Activated CD8-positive, alpha-beta T cell treated with anti-CD3 and anti-CD28 coated beads, Interleukin-2, amount 10 ng/mL, durations not matched to agents 7 days and 5 days (primary cell): Measurements from ENCODE around the gene SNX9. TPM values are rescaled to one million over a fixed set of nuclear protein-coding genes. Genes with fewer than 3 reads are reported as not detected.

Experiments
- ATAC-seq: fragments of 150-1000 bp; cut with Tn5 transposase; one replicate; pipeline ENCODE4 v1.10.0; 2021; ENCODE audit warnings: moderate library complexity
- CTCF ChIA-PET: fragments of 350-600 bp; sonication (Branson Sonifier 250); formaldehyde crosslinking; loops from one replicate; lab custom pipeline; 2021; ENCODE audit warnings: antibody characterized with exemption; lab: Charles Lee
- POLR2A ChIA-PET: fragments of 350-600 bp; sonication (Branson Sonifier 250); formaldehyde crosslinking; loops from one replicate; lab custom pipeline; 2021; ENCODE audit warnings: antibody characterized with exemption; lab: Charles Lee
- DNase-seq: peaks from one replicate; pipeline ENCODE4 v3.0.0-alpha.2; 2020
- H3K27ac Mint-ChIP-seq: one replicate; pipeline ENCODE4 v1.8.0; 2021; ENCODE audit warnings: mild to moderate bottlenecking, mixed read lengths
- H3K27me3 Mint-ChIP-seq: one replicate; pipeline ENCODE4 v1.8.0; 2021; ENCODE audit warnings: low read depth, mixed read lengths
- H3K36me3 Mint-ChIP-seq: one replicate; pipeline ENCODE4 v1.8.0; 2021; ENCODE audit warnings: low read depth, mixed read lengths
- H3K4me1 Mint-ChIP-seq: one replicate; pipeline ENCODE4 v1.8.0; 2021; ENCODE audit warnings: low read depth, mixed read lengths
- H3K4me3 Mint-ChIP-seq: one replicate; pipeline ENCODE4 v1.8.0; 2021; ENCODE audit warnings: mild to moderate bottlenecking, mixed read lengths
- H3K9me3 Mint-ChIP-seq: one replicate; pipeline ENCODE4 v1.8.0; 2022; ENCODE audit warnings: mixed read lengths; ENCODE audit not compliant: insufficient read depth
- total RNA-seq, 2 experiments: library from RNA; stranded (reverse); gene quantifications; one replicate each; pipeline ENCODE4 v1.2.3, GENCODE V29; 2021

Gene SNX9
- total RNA-seq, 2 experiments from 2014 or later = 9.1 to 9.2 TPM

- Mint-ChIP-seq H3K4me3 (no peak overlapping the region), H3K27me3 (peaks cover 10% of the 10 kb centered on the region), H3K4me1 (peaks cover 2% of the 10 kb centered on the region), H3K9me3 (peaks cover 8% of the 10 kb centered on the region), H3K36me3 (peaks cover 3% of the 10 kb centered on the region), H3K27ac (no peak overlapping the region)
- ChIA-PET CTCF (interaction anchor here (1.1 to 2.2 kb wide), 3 partner anchors 47 to 67 kb away, joined by 3 to 11 read pairs (median 6); no protein-coding TSS in a partner anchor), POLR2A (no interaction called here)
- no peak for ATAC-seq
- no peak for DNase-seq
These were observed 16.8 kb upstream of the SNX9 start for GRCh38 chr6:157806131-157806855.

- ATAC-seq = no peak
- Mint-ChIP-seq H3K27me3 (peaks cover 10% of the 10 kb centered on the region), H3K27ac (no peak overlapping the region), H3K9me3 (peaks cover 8% of the 10 kb centered on the region), H3K36me3 (peaks cover 3% of the 10 kb centered on the region), H3K4me3 (no peak overlapping the region), H3K4me1 (peaks cover 2% of the 10 kb centered on the region)
- ChIA-PET CTCF (interaction anchor here (1.9 to 2.2 kb wide), 2 partner anchors 51 to 67 kb away, joined by 6 to 11 read pairs; no protein-coding TSS in a partner anchor), POLR2A (no interaction called here)
- no peak for DNase-seq
These were observed 16.2 kb upstream of the SNX9 start for GRCh38 chr6:157806856-157807215.

GRCh38 chr6:157808405-157808950 lies 14.6 kb upstream of the SNX9 start:
- ChIA-PET POLR2A (no interaction called here), CTCF (interaction anchor here (1.2 to 2.2 kb wide), 4 partner anchors 16 to 264 kb away, joined by 3 to 11 read pairs (median 6); no protein-coding TSS in a partner anchor)
- H3K27me3 Mint-ChIP-seq = peaks cover 8% of the 10 kb centered on the region
- peaks cover 8% of the 10 kb centered on the region for H3K9me3 Mint-ChIP-seq
- DNase-seq (no peak), ATAC-seq (no peak)
- H3K36me3 Mint-ChIP-seq = peaks cover 3% of the 10 kb centered on the region
- no peak overlapping the region for H3K4me3 Mint-ChIP-seq
- H3K4me1 Mint-ChIP-seq = peaks cover 9% of the 10 kb centered on the region
- H3K27ac Mint-ChIP-seq = no peak overlapping the region

- H3K27ac Mint-ChIP-seq = no peak overlapping the region
- peaks cover 18% of the 10 kb centered on the region for H3K4me1 Mint-ChIP-seq
- POLR2A ChIA-PET = no interaction called here
- peaks cover 7% of the 10 kb centered on the region for H3K27me3 Mint-ChIP-seq
- ATAC-seq (no peak), DNase-seq (no peak)
- peaks cover 8% of the 10 kb centered on the region for H3K9me3 Mint-ChIP-seq
- CTCF ChIA-PET = interaction anchor here (1.3 kb wide), 1 partner anchor 53 kb away, joined by 3 read pairs; no protein-coding TSS in a partner anchor
- H3K36me3 Mint-ChIP-seq = peaks cover 3% of the 10 kb centered on the region
- no peak overlapping the region for H3K4me3 Mint-ChIP-seq
These were observed 13.4 kb upstream of the SNX9 start for GRCh38 chr6:157809613-157810012.

GRCh38 chr6:157811137-157811475 lies 11.9 kb upstream of the SNX9 start:
- H3K4me1 Mint-ChIP-seq = peaks cover 30% of the 10 kb centered on the region
- peaks cover 3% of the 10 kb centered on the region for H3K36me3 Mint-ChIP-seq
- ChIA-PET CTCF (interaction anchor here (1.0 kb wide), 2 partner anchors 10 to 262 kb away, joined by 3 to 4 read pairs; no protein-coding TSS in a partner anchor), POLR2A (no interaction called here)
- H3K4me3 Mint-ChIP-seq = no peak overlapping the region
- no peak overlapping the region for H3K27ac Mint-ChIP-seq
- ATAC-seq (no peak), DNase-seq (no peak)
- peaks cover 8% of the 10 kb centered on the region for H3K9me3 Mint-ChIP-seq
- H3K27me3 Mint-ChIP-seq = peaks cover 7% of the 10 kb centered on the region

- ATAC-seq (no peak), DNase-seq (no peak)
- Mint-ChIP-seq H3K4me1 (peaks cover 30% of the 10 kb centered on the region), H3K9me3 (peaks cover 8% of the 10 kb centered on the region), H3K27me3 (peaks cover 11% of the 10 kb centered on the region), H3K36me3 (peaks cover 3% of the 10 kb centered on the region), H3K27ac (no peak overlapping the region), H3K4me3 (no peak overlapping the region)
- POLR2A ChIA-PET = no interaction called here
- CTCF ChIA-PET = interaction anchor here (1.0 kb wide), 1 partner anchor 261 kb away, joined by 4 read pairs; no protein-coding TSS in a partner anchor
These were observed 11.4 kb upstream of the SNX9 start for GRCh38 chr6:157811476-157812173.

GRCh38 chr6:157812425-157813171 lies 10.4 kb upstream of the SNX9 start:
- DNase-seq (no peak), ATAC-seq (no peak)
- H3K9me3 Mint-ChIP-seq = peaks cover 8% of the 10 kb centered on the region
- no peaks in the 10 kb centered on the region for H3K36me3 Mint-ChIP-seq
- ChIA-PET POLR2A (no interaction called here), CTCF (interaction anchor here (1.0 kb wide), 1 partner anchor 260 kb away, joined by 4 read pairs; no protein-coding TSS in a partner anchor)
- peaks cover 15% of the 10 kb centered on the region for H3K27me3 Mint-ChIP-seq
- no peak overlapping the region for H3K27ac Mint-ChIP-seq
- peaks cover 30% of the 10 kb centered on the region for H3K4me1 Mint-ChIP-seq
- no peak overlapping the region for H3K4me3 Mint-ChIP-seq

- ChIA-PET POLR2A (interaction anchor here (0.8 kb wide), 1 partner anchor 33 kb away, joined by 3 read pairs; no protein-coding TSS in a partner anchor), CTCF (no interaction called here)
- DNase-seq (no peak), ATAC-seq (no peak)
- Mint-ChIP-seq H3K4me3 (no peak overlapping the region), H3K36me3 (no peaks in the 10 kb centered on the region), H3K9me3 (peaks cover 8% of the 10 kb centered on the region), H3K27me3 (peaks cover 17% of the 10 kb centered on the region), H3K27ac (no peak overlapping the region), H3K4me1 (peaks cover 30% of the 10 kb centered on the region)
These were observed 9.9 kb upstream of the SNX9 start for GRCh38 chr6:157813191-157813590.

GRCh38 chr6:157813750-157814455 lies 9.1 kb upstream of the SNX9 start:
- H3K4me1 Mint-ChIP-seq = peaks cover 30% of the 10 kb centered on the region
- ATAC-seq (no peak), DNase-seq (no peak)
- no peak overlapping the region for H3K4me3 Mint-ChIP-seq
- POLR2A ChIA-PET = interaction anchor here (0.8 kb wide), 1 partner anchor 33 kb away, joined by 3 read pairs; no protein-coding TSS in a partner anchor
- peaks cover 25% of the 10 kb centered on the region for H3K27me3 Mint-ChIP-seq
- no peak overlapping the region for H3K27ac Mint-ChIP-seq
- CTCF ChIA-PET = no interaction called here
- H3K36me3 Mint-ChIP-seq = no peaks in the 10 kb centered on the region
- peaks cover 4% of the 10 kb centered on the region for H3K9me3 Mint-ChIP-seq

- ATAC-seq (peak; percentile 74), DNase-seq (no peak)
- ChIA-PET CTCF (interaction anchor here (0.5 to 1.8 kb wide), 3 partner anchors 59 to 132 kb away, joined by 3 to 8 read pairs (median 5); no protein-coding TSS in a partner anchor), POLR2A (no interaction called here)
- Mint-ChIP-seq H3K27me3 (peaks cover 31% of the 10 kb centered on the region), H3K27ac (peak overlapping the region; percentile 55), H3K9me3 (peaks cover 4% of the 10 kb centered on the region), H3K36me3 (no peaks in the 10 kb centered on the region), H3K4me3 (no peak overlapping the region), H3K4me1 (peaks cover 30% of the 10 kb centered on the region)
These were observed 8.2 kb upstream of the SNX9 start for GRCh38 chr6:157814883-157815282.
